ENCODE results near the gene PKMYT1. TPM values are rescaled to one million over a fixed set of nuclear protein-coding genes. Genes with fewer than 3 reads are reported as not detected.

PKMYT1 gene
- total RNA-seq, 1 donor from 2014 or later = 21.8 TPM

- H3K9me3 Mint-ChIP-seq = no peaks in the 10 kb centered on the region
- peaks cover 59% of the 10 kb centered on the region for H3K4me1 Mint-ChIP-seq
- H3K27ac Mint-ChIP-seq = peak overlapping the region; percentile 97
- DNase-seq (ENCODE audit: low spot score in 2 of 2, unreplicated experiment in 2 of 2) = no peak
- H3K36me3 Mint-ChIP-seq = peaks cover 6% of the 10 kb centered on the region
- H3K27me3 Mint-ChIP-seq (ENCODE audit: low read depth) = peaks cover 25% of the 10 kb centered on the region
- peak overlapping the region; percentile 84 for H3K4me3 Mint-ChIP-seq
- TF ChIP-seq CTCF (IDR thresholded peaks at IDR 0.05; ENCODE audit: unreplicated experiment) = no peak
Observed at GRCh38 chr16:3019594-3020246, 39.5 kb upstream of the PKMYT1 start.

- peak within 1 kb of the TSS; percentile 89 for H3K4me3 Mint-ChIP-seq
- H3K27ac Mint-ChIP-seq = peak within 1 kb of the TSS; percentile 96
- H3K36me3 Mint-ChIP-seq = peaks cover 4% of the 10 kb centered on the region
- peak; percentile 88 to 95 for DNase-seq (ENCODE audit: low spot score in 2 of 2, unreplicated experiment in 2 of 2)
- peaks cover 64% of the 10 kb centered on the region for H3K4me1 Mint-ChIP-seq
- H3K27me3 Mint-ChIP-seq (ENCODE audit: low read depth) = peaks cover 40% of the 10 kb centered on the region
- H3K9me3 Mint-ChIP-seq = no peaks in the 10 kb centered on the region
- peak; percentile 72 for TF ChIP-seq CTCF (IDR thresholded peaks at IDR 0.05; ENCODE audit: unreplicated experiment)
Observed at GRCh38 chr16:3017794-3018506, 37.7 kb upstream of the PKMYT1 start, which contains the start of gene CLDN6. TSS of gene CLDN6 (minus strand) at chr16:3018183. CDS start at chr16:3016021, 2,162 bp downstream.

GRCh38 chr16:3017344-3017743 is 37.1 kb upstream of the PKMYT1 start:
- H3K9me3 Mint-ChIP-seq = no peaks in the 10 kb centered on the region
- TF ChIP-seq CTCF (IDR thresholded peaks at IDR 0.05; ENCODE audit: unreplicated experiment) = no peak
- peaks cover 4% of the 10 kb centered on the region for H3K36me3 Mint-ChIP-seq
- H3K4me3 Mint-ChIP-seq = peak overlapping the region; percentile 89
- H3K4me1 Mint-ChIP-seq = peaks cover 64% of the 10 kb centered on the region
- peak overlapping the region; percentile 90 for H3K27ac Mint-ChIP-seq
- DNase-seq (ENCODE audit: low spot score in 2 of 2, unreplicated experiment in 2 of 2) = no peak
- peaks cover 46% of the 10 kb centered on the region for H3K27me3 Mint-ChIP-seq (ENCODE audit: low read depth)

DNA sequence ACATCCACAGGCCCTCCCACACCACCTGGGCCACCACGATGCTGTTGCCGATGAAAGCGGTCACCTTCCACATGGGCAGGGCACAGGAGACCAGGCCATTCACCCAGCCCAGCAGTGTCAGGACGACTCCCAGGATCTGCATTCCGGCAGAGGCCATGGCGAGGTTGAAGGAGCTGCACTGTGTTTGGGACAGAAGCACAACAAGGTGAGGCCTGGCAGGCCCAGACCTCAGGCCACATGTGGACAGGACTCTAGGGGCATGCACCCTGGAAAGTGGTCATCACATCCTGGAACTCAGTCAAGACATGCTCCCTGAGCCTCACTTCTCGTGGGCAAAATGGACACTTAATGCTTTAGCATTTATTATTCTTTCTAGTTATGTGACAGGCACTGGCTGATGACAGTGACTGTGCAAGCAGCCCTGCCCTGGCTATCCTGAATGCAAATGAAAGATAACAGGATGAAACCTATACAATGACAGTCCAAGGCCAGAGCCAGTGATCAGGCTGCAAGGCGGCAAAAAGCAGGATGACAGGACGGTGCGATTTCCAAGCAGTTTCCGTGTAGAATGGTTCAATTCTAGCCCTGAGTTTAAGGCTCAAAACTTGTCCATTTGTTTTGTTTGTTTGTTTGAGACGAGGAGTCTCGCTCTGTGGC is 35.7 kb upstream of the PKMYT1 start:
- TF ChIP-seq CTCF (IDR thresholded peaks at IDR 0.05; ENCODE audit: unreplicated experiment) = no peak
- no peaks in the 10 kb centered on the region for H3K9me3 Mint-ChIP-seq
- peaks cover 4% of the 10 kb centered on the region for H3K36me3 Mint-ChIP-seq
- H3K4me3 Mint-ChIP-seq = peak overlapping the region; percentile 89
- peaks cover 53% of the 10 kb centered on the region for H3K27me3 Mint-ChIP-seq (ENCODE audit: low read depth)
- DNase-seq (ENCODE audit: low spot score in 2 of 2, unreplicated experiment in 2 of 2) = no peak
- peak overlapping the region; percentile 93 for H3K27ac Mint-ChIP-seq
- H3K4me1 Mint-ChIP-seq = peaks cover 59% of the 10 kb centered on the region

DNA sequence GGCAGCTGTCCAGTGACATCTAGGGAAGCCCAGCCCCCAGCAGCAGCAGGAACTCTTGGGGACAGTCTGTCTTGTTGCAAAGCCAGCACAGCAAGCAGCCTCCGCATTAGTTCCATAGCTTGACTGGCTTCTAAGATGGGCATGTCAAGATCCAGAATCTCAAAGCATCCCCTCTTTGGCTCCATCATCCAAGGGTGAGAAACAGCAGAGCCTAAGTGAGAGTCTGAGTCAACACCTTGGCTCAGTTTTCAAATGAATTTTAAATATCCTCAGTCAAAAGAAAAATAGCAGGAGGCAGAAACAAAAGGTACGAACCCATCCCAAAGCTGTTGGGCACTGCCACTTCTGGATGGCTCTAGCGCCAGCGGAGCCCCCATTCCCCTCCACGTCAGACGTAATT is 34.7 kb upstream of the PKMYT1 start:
- H3K4me1 Mint-ChIP-seq = peaks cover 62% of the 10 kb centered on the region
- H3K36me3 Mint-ChIP-seq = peaks cover 4% of the 10 kb centered on the region
- peak overlapping the region; percentile 37 for H3K4me3 Mint-ChIP-seq

More for the DNA sequence above, 34.7 kb upstream of the PKMYT1 start:
- no peak for TF ChIP-seq CTCF (IDR thresholded peaks at IDR 0.05; ENCODE audit: unreplicated experiment)
- H3K27ac Mint-ChIP-seq = peak overlapping the region; percentile 80
- peaks cover 52% of the 10 kb centered on the region for H3K27me3 Mint-ChIP-seq (ENCODE audit: low read depth)
- no peaks in the 10 kb centered on the region for H3K9me3 Mint-ChIP-seq
- DNase-seq (ENCODE audit: low spot score in 2 of 2, unreplicated experiment in 2 of 2) = no peak

All from mesothelial cell of epicardium (in vitro differentiated cells).